Mesenteric fat pad (tissue), 1 donor: Measurements from ENCODE around the gene SLC19A1. TPM values are rescaled to one million over a fixed set of nuclear protein-coding genes. Genes with fewer than 3 reads are reported as not detected.
"Not testable (repeated sequence)": the region's sequence is repeated elsewhere in the genome, so short reads cannot be mapped to it uniquely, and the experiment has no call there.

ENCODE experiments used
- DNase-seq: peaks from one replicate; pipeline ENCODE4 v3.0.0-alpha.2; 2020; ENCODE audit warnings: low spot score
- total RNA-seq: library from RNA; stranded (reverse); fragmentation: NEBNext Ultra II Directional; extraction: Animal tissue kit (Norgen Biotek cat#: 25700); gene quantifications from one replicate; pipeline ENCODE4 v1.2.1, GENCODE V29; 2021
- donor health status: DM: yes; HTN: yes; CAD: no.

SLC19A1 gene
- total RNA-seq, 1 donor from 2014 or later = 21.7 TPM

- peak; percentile 89 for DNase-seq
Measured at GRCh38 chr21:45535341-45536081, 6.7 kb downstream of the SLC19A1 start.

GRCh38 chr21:45534636-45535331 lies 7.5 kb downstream of the SLC19A1 start:
- DNase-seq = peak; percentile 87

GRCh38 chr21:45533846-45534635 lies 8.2 kb downstream of the SLC19A1 start:
- peak; percentile 76 for DNase-seq

- DNase-seq = peak; percentile 85
Measured at GRCh38 chr21:45533361-45533845, 8.8 kb downstream of the SLC19A1 start.

GRCh38 chr21:45532826-45533360 lies 9.3 kb downstream of the SLC19A1 start:
- peak; percentile 67 for DNase-seq

- DNase-seq = peak; percentile 84
Measured at GRCh38 chr21:45531393-45532215, 10.6 kb downstream of the SLC19A1 start.

- not testable (repeated sequence) for DNase-seq
Measured at GRCh38 chr21:45531114-45531392, 11.2 kb downstream of the SLC19A1 start.

GRCh38 chr21:45530423-45531113 lies 11.7 kb downstream of the SLC19A1 start:
- DNase-seq = peak; percentile 82

- peak; percentile 47 for DNase-seq
Measured at GRCh38 chr21:45529785-45530422, 12.3 kb downstream of the SLC19A1 start.

GRCh38 chr21:45528981-45529784 lies 13.1 kb downstream of the SLC19A1 start:
- peak; percentile 51 for DNase-seq

- peak; percentile 43 for DNase-seq
Measured at GRCh38 chr21:45528028-45528705, 14.1 kb downstream of the SLC19A1 start.

- DNase-seq = peak; percentile 49
Measured at GRCh38 chr21:45527151-45527999, 14.9 kb downstream of the SLC19A1 start.

- peak; percentile 72 for DNase-seq
Measured at GRCh38 chr21:45525910-45526306, 16.3 kb downstream of the SLC19A1 start.

- peak; percentile 82 for DNase-seq
Measured at GRCh38 chr21:45525153-45525909, 16.9 kb downstream of the SLC19A1 start.

- DNase-seq = no peak
Measured at GRCh38 chr21:45524756-45525152, 17.5 kb downstream of the SLC19A1 start.

- peak; percentile 81 for DNase-seq
Measured at GRCh38 chr21:45523411-45524101, 18.7 kb downstream of the SLC19A1 start.
